GM10847 (cell line): ENCODE results near the gene PLPPR4.

ENCODE experiments used
- POLR2A ChIP-seq: IDR thresholded peaks from 2 replicates; pipeline ENCODE4 v1.6.1; 2011; ENCODE audit not compliant: insufficient read length; ENCODE audit errors: extremely low read depth

The PLPPR4 gene

DNA sequence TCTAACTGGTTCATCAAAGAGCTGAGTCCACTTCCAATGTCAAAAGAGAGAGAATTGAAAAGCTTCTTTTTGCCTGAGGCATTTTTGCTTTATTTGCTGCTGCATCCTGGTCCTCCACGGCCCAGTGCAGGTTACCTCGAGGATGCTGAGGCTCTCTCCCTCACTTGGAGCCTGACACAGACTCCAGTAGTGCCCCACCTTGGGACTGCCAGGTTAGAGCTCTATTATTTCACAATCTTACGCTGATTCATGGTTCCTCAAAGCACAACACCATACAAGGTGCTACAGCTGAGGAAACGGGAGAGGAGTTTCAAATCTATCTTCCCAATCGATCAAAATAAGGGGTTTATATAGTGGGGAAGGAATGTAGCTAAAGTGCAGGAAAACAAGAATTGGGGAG lies 13.6 kb upstream of the PLPPR4 start:
- TF ChIP-seq POLR2A: no peak

DNA sequence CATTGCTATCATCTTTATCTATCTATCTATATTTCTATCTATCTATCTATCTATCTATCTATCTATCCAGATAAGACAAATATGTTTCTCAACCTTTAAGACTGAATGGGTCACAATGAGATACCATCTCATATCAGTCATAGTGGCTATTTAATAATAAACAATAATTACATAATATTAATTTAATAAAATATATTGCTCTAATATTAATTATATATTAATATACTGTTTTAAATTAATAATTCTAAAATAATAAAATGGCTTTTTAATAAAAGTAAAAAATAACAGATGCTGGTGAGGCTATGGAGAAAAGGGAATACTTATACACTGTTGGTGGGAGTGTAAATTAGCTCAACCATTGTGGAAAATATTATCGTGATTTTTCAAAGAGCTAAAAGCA lies 13.0 kb upstream of the PLPPR4 start:
- no peak for TF ChIP-seq POLR2A

DNA sequence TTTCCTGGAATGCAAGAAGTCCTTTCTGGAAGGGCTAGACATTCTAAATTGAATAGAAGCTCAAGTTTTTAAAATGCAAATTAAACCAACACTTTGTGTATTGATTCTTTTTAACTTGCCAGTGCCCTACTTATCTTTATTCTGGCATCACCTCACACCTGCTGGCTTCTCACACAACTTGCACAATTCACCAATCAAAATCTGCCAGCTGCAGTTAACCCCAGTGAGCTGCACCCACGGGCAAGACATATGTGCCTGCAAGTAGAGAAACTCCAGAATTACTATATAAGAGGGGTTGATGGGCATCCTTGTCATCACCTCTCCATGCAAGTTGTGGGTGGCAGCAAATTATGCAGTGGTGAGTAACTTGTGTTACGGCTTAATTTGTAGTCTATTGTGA lies 11.7 kb upstream of the PLPPR4 start:
- no peak for TF ChIP-seq POLR2A

DNA sequence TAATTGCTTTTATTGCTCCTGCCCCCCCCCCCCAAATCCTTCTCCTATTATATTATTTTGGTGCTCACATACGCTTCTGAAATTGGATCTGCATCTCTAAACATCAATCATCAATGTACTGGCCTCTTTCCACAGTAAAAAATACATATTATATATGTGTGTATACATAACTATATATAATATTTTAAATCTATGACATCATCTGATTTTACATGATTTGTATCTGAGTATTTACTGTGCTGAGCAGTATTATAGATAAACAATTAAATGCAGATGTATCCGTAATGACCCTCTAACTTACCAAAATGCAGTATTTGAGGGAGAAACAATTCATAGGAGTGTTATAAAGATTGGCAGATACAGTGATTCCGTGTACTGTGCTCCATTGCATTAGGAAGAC lies 832 bp downstream of the PLPPR4 start:
- no peak for TF ChIP-seq POLR2A

DNA sequence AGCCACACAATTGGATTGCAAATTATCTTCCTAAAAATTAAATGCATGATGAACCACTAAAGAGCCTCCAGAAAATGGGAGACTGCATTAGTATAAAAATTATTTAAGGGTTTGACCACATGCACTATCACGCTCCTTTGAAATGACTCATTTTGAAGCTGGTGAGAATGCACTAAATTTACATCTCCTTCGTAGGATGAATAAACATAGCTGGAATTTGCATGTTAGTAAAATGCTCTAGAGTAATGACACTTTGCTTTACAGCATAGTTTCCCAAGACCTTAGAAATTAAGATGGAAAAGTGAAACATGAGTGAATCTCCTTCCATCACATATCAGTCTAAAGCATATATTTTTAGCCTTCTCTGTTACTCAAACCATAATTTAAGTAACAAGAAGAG lies 2.4 kb downstream of the PLPPR4 start:
- no peak for TF ChIP-seq POLR2A

DNA sequence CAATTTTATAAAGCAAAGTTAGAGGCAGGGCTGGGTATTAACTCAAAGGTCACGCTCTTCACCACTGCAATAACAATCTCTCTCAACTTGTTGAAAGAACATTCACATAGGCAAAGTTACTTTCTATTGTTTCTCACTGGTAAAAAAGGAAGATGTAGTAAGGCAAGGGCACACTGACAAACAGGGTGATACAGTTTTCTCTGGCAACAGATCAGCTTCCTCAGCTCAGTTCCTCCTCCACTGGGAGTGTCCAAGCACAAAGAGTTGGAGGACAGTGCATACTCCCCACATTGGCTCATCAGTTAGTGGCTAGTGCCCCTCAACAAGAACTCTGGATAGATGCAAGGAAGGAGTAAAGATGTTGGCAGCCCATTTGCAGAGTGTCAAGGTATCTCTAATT lies 3.7 kb downstream of the PLPPR4 start:
- no peak for TF ChIP-seq POLR2A

DNA sequence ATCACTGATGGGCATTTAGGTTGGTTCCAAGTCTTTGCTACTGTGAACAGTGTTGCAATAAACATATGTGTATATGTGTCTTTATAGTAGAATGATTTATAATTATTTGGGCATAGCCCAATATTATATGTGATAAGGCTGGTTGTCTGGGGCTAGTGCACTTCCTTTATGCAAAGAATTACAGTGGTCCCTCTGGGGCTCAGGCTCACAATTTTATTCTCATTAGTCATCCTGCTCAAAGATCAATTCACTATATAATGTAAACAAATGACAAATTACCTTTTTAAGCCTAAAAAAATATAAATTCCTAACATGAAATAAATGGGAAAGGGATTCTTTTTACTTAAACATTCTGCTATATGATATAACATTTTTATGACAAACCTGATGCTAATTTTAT lies 5.0 kb downstream of the PLPPR4 start:
- TF ChIP-seq POLR2A: no peak

DNA sequence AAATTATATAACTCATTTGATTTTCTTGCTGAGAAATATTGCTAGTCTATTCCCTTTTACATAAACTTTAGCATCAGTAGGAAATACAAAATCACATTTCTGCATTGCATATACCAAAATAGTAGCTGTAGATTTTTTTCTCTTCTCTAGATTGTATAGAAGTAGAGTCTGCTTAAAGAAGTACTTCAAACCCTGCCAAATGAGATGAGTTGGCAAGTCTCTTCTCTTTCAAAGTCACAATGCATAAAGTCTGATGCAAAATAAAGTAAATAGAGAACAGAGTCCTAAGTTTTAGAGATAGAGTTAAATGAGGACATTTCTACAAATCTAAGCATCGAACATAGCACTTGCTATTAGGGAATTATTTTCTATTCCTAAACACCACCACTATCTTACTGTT lies 6.4 kb downstream of the PLPPR4 start:
- TF ChIP-seq POLR2A: no peak

DNA sequence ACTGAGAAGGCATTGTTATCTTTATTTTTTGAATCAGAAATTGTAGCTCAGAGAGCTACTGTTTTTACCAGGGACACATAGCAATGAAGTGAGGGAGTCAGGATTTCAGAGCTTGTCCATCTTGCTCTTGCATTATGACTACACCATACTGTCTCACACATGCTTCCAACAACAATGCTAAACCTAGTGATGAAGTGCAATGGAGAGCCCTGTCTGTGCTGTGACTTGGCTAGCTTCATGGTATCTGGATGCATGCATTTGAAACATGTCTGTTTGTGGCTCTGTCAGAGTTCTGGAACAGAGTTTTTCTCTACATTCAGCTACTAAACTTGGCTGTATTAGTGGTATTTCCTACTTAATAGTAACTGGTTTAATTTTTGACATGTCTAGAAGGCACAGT lies 7.0 kb downstream of the PLPPR4 start:
- TF ChIP-seq POLR2A: no peak

DNA sequence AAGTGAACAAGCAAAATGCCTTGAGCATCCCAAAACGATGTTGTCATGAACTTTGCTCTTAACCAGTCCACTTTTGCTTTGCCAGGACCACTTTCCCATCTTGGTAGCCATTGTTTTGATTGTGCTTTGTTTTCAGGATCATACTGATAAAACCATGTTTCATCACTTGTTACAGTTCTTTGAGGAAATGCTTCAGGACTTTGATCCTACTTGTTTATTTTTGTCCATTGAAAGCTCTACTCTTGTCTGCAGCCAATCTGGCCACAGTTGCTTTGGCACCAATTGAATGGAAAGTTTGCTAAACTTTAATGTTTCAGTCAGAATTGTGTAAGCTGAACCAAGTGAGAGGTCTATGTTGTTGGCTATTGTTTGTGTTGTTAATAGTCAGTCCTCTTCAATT lies 12.8 kb downstream of the PLPPR4 start:
- TF ChIP-seq POLR2A: no peak

DNA sequence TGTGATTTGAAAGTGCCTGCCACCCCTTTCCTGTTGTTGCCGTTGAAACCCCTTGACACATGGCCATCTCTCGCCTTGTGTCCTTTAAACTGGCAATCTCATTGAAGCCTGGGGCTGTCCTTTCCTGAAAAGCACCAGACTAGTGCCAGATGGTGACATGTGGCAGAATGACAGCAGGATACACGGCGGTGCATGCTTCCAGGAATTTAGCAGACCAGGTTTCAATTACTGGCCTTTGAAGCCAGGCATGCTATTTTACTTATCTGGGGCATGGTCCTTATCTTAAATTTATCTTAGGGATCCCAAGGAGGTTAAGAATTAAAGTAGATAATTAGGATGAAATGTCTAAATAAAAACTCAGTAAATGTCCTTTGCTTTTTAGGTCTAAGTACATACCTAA lies 15.2 kb downstream of the PLPPR4 start:
- TF ChIP-seq POLR2A: no peak

DNA sequence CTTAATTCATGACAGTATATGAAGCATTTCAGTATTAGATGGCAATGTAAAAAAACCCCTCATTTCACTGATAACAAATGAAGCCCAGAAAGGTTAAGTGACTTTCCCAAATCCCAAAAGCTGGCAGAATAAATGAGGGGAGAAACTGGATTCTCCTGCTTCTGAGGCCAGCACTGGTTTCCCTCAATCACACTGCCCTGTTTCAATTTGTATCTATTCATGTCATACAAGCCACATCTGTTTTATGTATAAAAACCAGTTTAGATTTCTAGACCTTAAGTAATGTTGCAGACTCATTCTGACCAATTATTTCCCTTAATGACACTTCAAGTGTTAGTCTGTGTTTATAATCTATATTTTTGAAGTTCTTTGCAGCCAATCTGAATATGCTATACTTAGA lies 16.8 kb downstream of the PLPPR4 start:
- no peak for TF ChIP-seq POLR2A

DNA sequence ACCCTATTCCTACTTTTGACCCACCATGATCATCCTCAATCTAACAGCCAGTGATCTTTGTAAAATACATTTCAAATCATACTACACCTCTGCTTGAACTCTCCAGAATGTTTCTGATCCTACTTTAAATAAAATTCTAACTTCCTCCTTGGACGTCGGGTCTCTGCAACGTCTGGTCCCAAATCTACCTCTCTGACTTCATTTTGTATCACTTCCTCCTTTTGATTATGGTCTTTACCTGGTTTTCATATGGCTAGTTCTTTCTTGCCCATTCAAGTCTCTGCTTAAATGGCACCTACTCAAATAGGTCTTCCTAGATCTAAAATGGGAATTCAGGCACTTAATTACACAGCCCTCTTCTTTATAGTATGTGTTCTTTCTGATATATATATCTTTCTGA lies 18.2 kb downstream of the PLPPR4 start:
- TF ChIP-seq POLR2A: no peak

DNA sequence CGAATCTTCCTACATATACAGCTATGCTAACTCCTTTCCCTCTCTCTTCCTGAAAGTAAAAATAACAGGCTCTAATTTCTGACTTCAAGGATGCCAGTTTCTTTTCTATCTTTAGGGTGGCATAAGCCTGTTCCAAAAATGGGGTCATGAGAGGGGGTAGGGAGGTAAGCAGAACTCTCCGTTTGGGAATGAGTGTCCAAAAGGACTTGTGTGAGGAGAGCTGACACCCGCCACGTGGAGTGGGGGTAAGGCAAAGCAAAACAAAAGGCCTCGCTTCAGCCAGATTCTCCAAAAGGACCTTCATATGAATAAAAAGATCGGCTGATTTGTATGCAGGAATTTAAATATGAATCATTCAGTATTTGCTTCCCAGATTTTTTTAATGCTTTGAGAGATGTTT lies 28.6 kb downstream of the PLPPR4 start:
- TF ChIP-seq POLR2A: no peak

DNA sequence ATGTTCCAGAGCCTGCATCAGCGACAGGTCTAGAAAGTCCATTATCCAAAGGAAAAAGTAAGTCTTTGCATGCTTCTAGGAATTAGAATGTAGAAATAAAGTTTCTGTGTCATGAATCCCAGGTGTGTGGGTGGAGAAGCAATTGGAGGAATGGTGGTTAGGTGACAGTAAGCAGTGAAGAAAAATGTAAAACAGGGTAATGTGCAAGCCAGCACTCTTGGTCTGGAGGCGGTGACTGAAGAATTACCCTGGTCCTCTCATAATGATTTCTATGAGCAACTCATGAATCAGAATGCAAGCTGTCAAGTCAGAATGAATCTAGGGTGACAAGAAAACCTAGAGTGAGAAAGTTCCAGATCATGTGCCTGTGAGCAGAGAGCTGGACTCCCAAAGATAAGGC lies 33.6 kb downstream of the PLPPR4 start:
- TF ChIP-seq POLR2A: no peak

DNA sequence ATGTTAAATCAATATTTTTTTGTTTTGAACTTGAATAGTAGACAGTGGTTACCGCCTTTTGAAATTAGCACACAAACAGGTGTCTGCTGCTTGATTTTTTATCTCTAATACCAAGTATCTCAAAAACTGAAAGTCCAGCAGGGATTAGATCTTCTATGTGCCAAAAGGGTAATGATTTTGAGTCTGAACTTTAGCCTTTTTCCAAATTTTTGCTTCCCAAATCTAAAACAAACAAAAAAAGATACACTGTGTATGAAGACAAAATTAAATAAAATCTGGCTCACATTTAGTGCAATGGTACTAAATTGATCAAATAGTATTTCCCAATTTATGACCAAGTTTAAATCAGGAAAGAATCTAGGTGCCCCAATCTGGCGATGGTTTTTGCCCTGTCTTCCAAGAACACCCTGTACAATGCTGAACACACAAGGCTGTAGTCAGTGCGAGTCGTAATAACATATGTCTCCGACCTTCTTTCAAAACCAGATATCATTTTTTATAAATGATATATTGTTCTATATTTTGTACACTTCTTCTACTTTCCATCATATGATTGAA lies 40.5 kb downstream of the PLPPR4 start:
- TF ChIP-seq POLR2A: no peak

DNA sequence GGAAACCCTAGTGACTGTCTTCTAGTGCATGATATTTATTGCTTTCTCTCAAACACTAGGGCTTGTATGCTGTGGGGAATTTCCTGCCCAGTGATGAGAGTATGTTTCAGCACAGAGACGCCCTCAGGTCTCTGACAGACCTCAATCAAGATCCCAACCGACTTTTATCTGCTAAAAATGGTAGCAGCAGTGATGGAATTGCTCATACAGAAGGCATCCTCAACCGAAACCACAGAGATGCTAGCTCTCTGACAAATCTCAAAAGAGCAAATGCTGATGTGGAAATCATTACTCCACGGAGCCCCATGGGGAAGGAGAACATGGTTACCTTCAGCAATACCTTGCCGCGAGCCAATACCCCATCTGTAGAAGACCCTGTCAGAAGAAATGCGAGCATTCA lies 41.3 kb downstream of the PLPPR4 start:
- no peak for TF ChIP-seq POLR2A

DNA sequence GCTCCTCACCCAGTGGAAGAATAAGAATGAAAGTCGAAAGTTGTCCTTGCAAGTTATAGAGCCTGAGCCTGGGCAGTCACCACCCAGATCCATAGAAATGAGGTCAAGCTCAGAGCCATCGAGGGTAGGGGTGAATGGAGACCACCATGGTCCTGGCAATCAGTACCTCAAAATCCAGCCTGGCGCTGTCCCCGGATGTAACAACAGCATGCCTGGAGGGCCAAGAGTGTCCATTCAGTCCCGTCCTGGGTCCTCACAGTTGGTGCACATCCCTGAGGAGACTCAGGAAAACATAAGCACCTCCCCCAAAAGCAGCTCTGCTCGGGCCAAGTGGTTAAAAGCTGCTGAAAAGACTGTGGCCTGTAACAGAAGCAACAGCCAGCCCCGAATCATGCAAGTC lies 41.8 kb downstream of the PLPPR4 start:
- no peak for TF ChIP-seq POLR2A
